SU-DHL-6 (cell line): ENCODE data around the gene PNRC1.
"Not testable (repeated sequence)": the region's sequence is repeated elsewhere in the genome, so short reads cannot be mapped to it uniquely, and the experiment has no call there.

Experiments used
- CTCF ChIP-seq: fragments of 200-600 bp; sonication (generic); IDR thresholded peaks from one replicate; pipeline ENCODE4 v1.5.1; 2017; ENCODE audit warnings: antibody characterized with exemption, mild to moderate bottlenecking, low read length, moderate library complexity; ENCODE audit not compliant: insufficient read depth, poor library complexity, severe bottlenecking
- EZH2phosphoT487 ChIP-seq: fragments of 200-600 bp; sonication (generic), shearing (Covaris generic); conservative IDR thresholded peaks from 2 replicates; pipeline ENCODE4 v1.6.1; 2018; ENCODE audit warnings: mild to moderate bottlenecking, antibody characterized with exemption, low read length, moderate library complexity, mixed read lengths

- TF ChIP-seq CTCF, EZH2phosphoT487: not testable (repeated sequence)
These were observed 47.7 kb downstream of the PNRC1 start for GRCh38 chr6:89128256-89128671.
